ENCODE data around the gene RPS6KA2. TPM values are rescaled to one million over a fixed set of nuclear protein-coding genes. Genes with fewer than 3 reads are reported as not detected.

Gene RPS6KA2
- total RNA-seq: 37.5 and 43.1 TPM in 2 replicates
- long read RNA-seq, full-length matches to known transcripts: 1 of 25 reads
- long read RNA-seq, partial matches to known transcripts: 9 of 25 reads
- long read RNA-seq, other reads (novel, unspliced or antisense): 15 of 25 reads

- H3K4me1 Mint-ChIP-seq (ENCODE audit: low read depth): peaks cover 16% of the 10 kb centered on the region
- peak within 1 kb of the TSS; percentile 99 for H3K27ac Mint-ChIP-seq
These were observed at the start of gene RPS6KA2 for GRCh38 chr6:166627033-166627874. Gene RPS6KA2, minus strand, starts transcription at chr6:166627251. Its CDS starts 232 bp downstream, at chr6:166627019.

GRCh38 chr6:166676270-166676860, 49.3 kb upstream of the RPS6KA2 start:
- H3K27ac Mint-ChIP-seq: peak overlapping the region; percentile 9

More at GRCh38 chr6:166627033-166627874, at the start of gene RPS6KA2:
- TF ChIP-seq, protein P1, sequence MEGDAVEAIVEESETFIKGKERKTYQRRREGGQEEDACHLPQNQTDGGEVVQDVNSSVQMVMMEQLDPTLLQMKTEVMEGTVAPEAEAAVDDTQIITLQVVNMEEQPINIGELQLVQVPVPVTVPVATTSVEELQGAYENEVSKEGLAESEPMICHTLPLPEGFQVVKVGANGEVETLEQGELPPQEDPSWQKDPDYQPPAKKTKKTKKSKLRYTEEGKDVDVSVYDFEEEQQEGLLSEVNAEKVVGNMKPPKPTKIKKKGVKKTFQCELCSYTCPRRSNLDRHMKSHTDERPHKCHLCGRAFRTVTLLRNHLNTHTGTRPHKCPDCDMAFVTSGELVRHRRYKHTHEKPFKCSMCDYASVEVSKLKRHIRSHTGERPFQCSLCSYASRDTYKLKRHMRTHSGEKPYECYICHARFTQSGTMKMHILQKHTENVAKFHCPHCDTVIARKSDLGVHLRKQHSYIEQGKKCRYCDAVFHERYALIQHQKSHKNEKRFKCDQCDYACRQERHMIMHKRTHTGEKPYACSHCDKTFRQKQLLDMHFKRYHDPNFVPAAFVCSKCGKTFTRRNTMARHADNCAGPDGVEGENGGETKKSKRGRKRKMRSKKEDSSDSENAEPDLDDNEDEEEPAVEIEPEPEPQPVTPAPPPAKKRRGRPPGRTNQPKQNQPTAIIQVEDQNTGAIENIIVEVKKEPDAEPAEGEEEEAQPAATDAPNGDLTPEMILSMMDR (IDR thresholded peaks at IDR 0.05; ENCODE audit: unreplicated experiment): no peak
- Mint-ChIP-seq H3K36me3 (ENCODE audit: insufficient read depth) (no peaks in the 10 kb centered on the region), H3K4me3 (ENCODE audit: low read depth) (peak within 1 kb of the TSS; percentile 84), H3K27me3 (peaks cover 26% of the 10 kb centered on the region), H3K9me3 (ENCODE audit: low read depth) (no peaks in the 10 kb centered on the region)
- DNase-seq (ENCODE audit: low spot score, unreplicated experiment): peak; percentile 100

GRCh38 chr6:166675736-166676135, 48.7 kb upstream of the RPS6KA2 start:
- no peak for DNase-seq (ENCODE audit: low spot score, unreplicated experiment)
- peaks cover 5% of the 10 kb centered on the region for H3K36me3 Mint-ChIP-seq (ENCODE audit: insufficient read depth)
- peaks cover 11% of the 10 kb centered on the region for H3K9me3 Mint-ChIP-seq (ENCODE audit: low read depth)
- no peak overlapping the region for H3K4me3 Mint-ChIP-seq (ENCODE audit: low read depth)
- H3K4me1 Mint-ChIP-seq (ENCODE audit: low read depth): peaks cover 26% of the 10 kb centered on the region
- no peak overlapping the region for H3K27ac Mint-ChIP-seq
- peaks cover 22% of the 10 kb centered on the region for H3K27me3 Mint-ChIP-seq
- TF ChIP-seq, protein P1 (IDR thresholded peaks at IDR 0.05; ENCODE audit: unreplicated experiment): no peak

More at GRCh38 chr6:166676270-166676860, 49.3 kb upstream of the RPS6KA2 start:
- H3K36me3 Mint-ChIP-seq (ENCODE audit: insufficient read depth): peaks cover 5% of the 10 kb centered on the region
- H3K27me3 Mint-ChIP-seq: peaks cover 19% of the 10 kb centered on the region
- DNase-seq (ENCODE audit: low spot score, unreplicated experiment): no peak
- H3K4me1 Mint-ChIP-seq (ENCODE audit: low read depth): peaks cover 26% of the 10 kb centered on the region
- H3K9me3 Mint-ChIP-seq (ENCODE audit: low read depth): peaks cover 11% of the 10 kb centered on the region
- TF ChIP-seq, protein P1 (IDR thresholded peaks at IDR 0.05; ENCODE audit: unreplicated experiment): no peak
- H3K4me3 Mint-ChIP-seq (ENCODE audit: low read depth): no peak overlapping the region

- TF ChIP-seq, protein P1 (IDR thresholded peaks at IDR 0.05; ENCODE audit: unreplicated experiment): no peak
- DNase-seq (ENCODE audit: low spot score, unreplicated experiment): no peak
- Mint-ChIP-seq H3K4me3 (ENCODE audit: low read depth) (no peak overlapping the region), H3K27ac (no peak overlapping the region), H3K4me1 (ENCODE audit: low read depth) (peaks cover 22% of the 10 kb centered on the region), H3K9me3 (ENCODE audit: low read depth) (peaks cover 2% of the 10 kb centered on the region), H3K27me3 (peaks cover 27% of the 10 kb centered on the region), H3K36me3 (ENCODE audit: insufficient read depth) (peaks cover 2% of the 10 kb centered on the region)
These were observed 46.3 kb upstream of the RPS6KA2 start for GRCh38 chr6:166673309-166673708.

GRCh38 chr6:166672624-166673206, 45.7 kb upstream of the RPS6KA2 start:
- H3K4me1 Mint-ChIP-seq (ENCODE audit: low read depth): peaks cover 19% of the 10 kb centered on the region
- no peak overlapping the region for H3K4me3 Mint-ChIP-seq (ENCODE audit: low read depth)
- no peak overlapping the region for H3K27ac Mint-ChIP-seq
- H3K9me3 Mint-ChIP-seq (ENCODE audit: low read depth): no peaks in the 10 kb centered on the region
- H3K27me3 Mint-ChIP-seq: peaks cover 33% of the 10 kb centered on the region
- DNase-seq (ENCODE audit: low spot score, unreplicated experiment): no peak
- TF ChIP-seq, protein P1 (IDR thresholded peaks at IDR 0.05; ENCODE audit: unreplicated experiment): no peak
- H3K36me3 Mint-ChIP-seq (ENCODE audit: insufficient read depth): no peaks in the 10 kb centered on the region
